ENCODE data around the gene SYNM. TPM values are rescaled to one million over a fixed set of nuclear protein-coding genes. Genes with fewer than 3 reads are reported as not detected.

SYNM gene
- total RNA-seq, 1 experiment from 2014 or later, result 9.9 TPM

- Histone ChIP-seq H3F3A (ENCODE audit: low read length, unreplicated experiment) (no peaks in the 10 kb centered on the region), H3K27me3 (ENCODE audit: low read length) (no peaks in the 10 kb centered on the region), H3K79me2 (ENCODE audit: low read length) (no peaks in the 10 kb centered on the region), H3K36me3 (ENCODE audit: low read depth, low read length) (peaks cover 4% of the 10 kb centered on the region; the same call in 1 of the 2 replicates), H2AFZ (ENCODE audit: low read length) (no peak overlapping the region), H3K4me1 (ENCODE audit: insufficient read depth, low read length) (peaks cover 17% of the 10 kb centered on the region), H3K27ac (ENCODE audit: low read length) (peak overlapping the region; percentile 19), H3K4me3 (ENCODE audit: low read length) (no peak overlapping the region), H3K4me2 (ENCODE audit: low read length) (no peak overlapping the region), H3K9me2 (replicated peaks; ENCODE audit: low read length) (no peaks in the 10 kb centered on the region), H4K20me1 (ENCODE audit: low read length) (0 out of 2 replicates have a peak, but pooled peaks cover 3% of the 10 kb centered on the region), H3K9ac (ENCODE audit: low read length) (no peak overlapping the region), H3K9me3 (ENCODE audit: low read length) (no peaks in the 10 kb centered on the region)
- DNase-seq (no peak), ATAC-seq (no peak)
- ChIA-PET POLR2A (ENCODE audit: unreplicated experiment) (no interaction called here), CTCF (interaction anchor here (1.5 kb wide), 1 partner anchor 29 kb away, joined by 5 read pairs; no protein-coding TSS in a partner anchor)
- no TSS peak for BruUV-seq (replicated peaks)
- TF ChIP-seq CTCF (conservative IDR thresholded peaks at IDR 0.05; ENCODE audit: low read depth, low read length) (no peak), EZH2phosphoT487 (IDR thresholded peaks at IDR 0.05; ENCODE audit: borderline replicate concordance, low read length) (no peak), EZH2 (IDR thresholded peaks at IDR 0.05; ENCODE audit: low read length, unreplicated experiment) (no peak)
- intact Hi-C loops (cut with micrococcal nuclease), result no loop called here
Observed at GRCh38 chr15:99134317-99134821, 29.5 kb downstream of the SYNM start.

- TF ChIP-seq CTCF (conservative IDR thresholded peaks at IDR 0.05; ENCODE audit: low read depth, low read length), result no peak
- no peak for TF ChIP-seq EZH2 (IDR thresholded peaks at IDR 0.05; ENCODE audit: low read length, unreplicated experiment)
- TF ChIP-seq EZH2phosphoT487 (IDR thresholded peaks at IDR 0.05; ENCODE audit: borderline replicate concordance, low read length), result no peak
- Histone ChIP-seq H3K4me2 (ENCODE audit: low read length) (peak overlapping the region; percentile 35), H3K9me2 (replicated peaks; ENCODE audit: low read length) (no peaks in the 10 kb centered on the region), H3K9ac (ENCODE audit: low read length) (no peak overlapping the region), H3K27ac (ENCODE audit: low read length) (peak overlapping the region; percentile 44), H4K20me1 (ENCODE audit: low read length) (0 out of 2 replicates have a peak, but pooled peaks cover 3% of the 10 kb centered on the region), H3K36me3 (ENCODE audit: low read depth, low read length) (no peaks in the 10 kb centered on the region; the same call in 1 of the 2 replicates), H3K4me3 (ENCODE audit: low read length) (no peak overlapping the region), H3F3A (ENCODE audit: low read length, unreplicated experiment) (no peaks in the 10 kb centered on the region), H2AFZ (ENCODE audit: low read length) (no peak overlapping the region), H3K27me3 (ENCODE audit: low read length) (no peaks in the 10 kb centered on the region), H3K9me3 (ENCODE audit: low read length) (no peaks in the 10 kb centered on the region), H3K79me2 (ENCODE audit: low read length) (no peaks in the 10 kb centered on the region), H3K4me1 (ENCODE audit: insufficient read depth, low read length) (peaks cover 17% of the 10 kb centered on the region)
- POLR2A ChIA-PET (ENCODE audit: unreplicated experiment), result interaction anchor here (0.6 kb wide), 1 partner anchor 412 kb away, joined by 3 read pairs; no protein-coding TSS in a partner anchor
- peak; percentile 70 for DNase-seq
- ATAC-seq, result peak; percentile 89
- no TSS peak for BruUV-seq (replicated peaks)
- intact Hi-C loops (cut with micrococcal nuclease), result no loop called here
- CTCF ChIA-PET, result interaction anchor here (1.5 kb wide), 1 partner anchor 30 kb away, joined by 5 read pairs; no protein-coding TSS in a partner anchor
Observed at GRCh38 chr15:99135194-99135593, 30.3 kb downstream of the SYNM start.

GRCh38 chr15:99137111-99137546 lies 32.2 kb downstream of the SYNM start:
- Histone ChIP-seq H4K20me1 (ENCODE audit: low read length) (0 out of 2 replicates have a peak, but pooled peaks cover 3% of the 10 kb centered on the region), H3K27me3 (ENCODE audit: low read length) (no peaks in the 10 kb centered on the region), H2AFZ (ENCODE audit: low read length) (no peak overlapping the region), H3K36me3 (ENCODE audit: low read depth, low read length) (no peaks in the 10 kb centered on the region; the same call in 1 of the 2 replicates), H3K9me2 (replicated peaks; ENCODE audit: low read length) (no peaks in the 10 kb centered on the region), H3K27ac (ENCODE audit: low read length) (no peak overlapping the region), H3K4me2 (ENCODE audit: low read length) (no peak overlapping the region), H3F3A (ENCODE audit: low read length, unreplicated experiment) (no peaks in the 10 kb centered on the region), H3K4me3 (ENCODE audit: low read length) (no peak overlapping the region), H3K9ac (ENCODE audit: low read length) (no peak overlapping the region), H3K79me2 (ENCODE audit: low read length) (no peaks in the 10 kb centered on the region), H3K9me3 (ENCODE audit: low read length) (no peaks in the 10 kb centered on the region), H3K4me1 (ENCODE audit: insufficient read depth, low read length) (peaks cover 17% of the 10 kb centered on the region)
- intact Hi-C loops (cut with micrococcal nuclease), result no loop called here
- TF ChIP-seq EZH2phosphoT487 (IDR thresholded peaks at IDR 0.05; ENCODE audit: borderline replicate concordance, low read length) (no peak), EZH2 (IDR thresholded peaks at IDR 0.05; ENCODE audit: low read length, unreplicated experiment) (no peak), CTCF (conservative IDR thresholded peaks at IDR 0.05; ENCODE audit: low read depth, low read length) (no peak)
- CTCF ChIA-PET, result no interaction called here
- DNase-seq (no peak), ATAC-seq (no peak)
- POLR2A ChIA-PET (ENCODE audit: unreplicated experiment), result no interaction called here
- BruUV-seq (replicated peaks), result no TSS peak
